A549 (cell line): Measurements from ENCODE around the gene ZNF212. TPM values are rescaled to one million over a fixed set of nuclear protein-coding genes. Genes with fewer than 3 reads are reported as not detected.

Experiments used
- ATAC-seq, 2 experiments: fragments of 200-7000 bp in 1 of 2; fragments of >200 bp in 1 of 2; cut with Nextera tagmentation in 1 of 2; cut with Tn5 transposase in 1 of 2; 3 replicates each; pipeline versions ENCODE4 v1.8.0 to v1.9.1; 2018 to 2020; ENCODE audit warnings: mild to moderate bottlenecking in 1 of 2, moderate library complexity in 1 of 2
- CTCF ChIA-PET: fragments of 300-600 bp; sonication (Branson Sonifier 250); formaldehyde crosslinking; extraction: SDS; loops from one replicate; lab custom pipeline; 2021; ENCODE audit warnings: antibody characterized with exemption, inconsistent platforms; lab: Yijun Ruan, JAX
- POLR2A ChIA-PET: fragments of 350-600 bp; formaldehyde crosslinking; extraction: SDS; loops from one replicate; lab custom pipeline; 2021; ENCODE audit warnings: antibody characterized with exemption, inconsistent platforms; lab: Yijun Ruan, JAX
- DNase-seq, 2 experiments: peaks; one replicate each; pipeline versions ENCODE4 v3.0.0 to v3.0.0-alpha.2; 2011 to 2016; ENCODE audit warnings: low read depth in 1 of 2, low spot score in 1 of 2
- FAIRE-seq: peaks from 2 replicates; lab custom pipeline; 2011; peaks lifted over from hg19 to GRCh38; lab: Jason Lieb, UNC
- H3K27ac ChIP-seq, 2 experiments: fragments of >200 bp; sonication (Bioruptor Twin); formaldehyde crosslinking; 3 replicates each; pipeline ENCODE4 v1.5.1; 2016 to 2017
- H3K4me1 ChIP-seq: fragments of >200 bp; sonication (Bioruptor Twin); formaldehyde crosslinking; 3 replicates; pipeline ENCODE4 v1.6.1; 2016
- H3K4me2 ChIP-seq: fragments of >200 bp; sonication (Bioruptor Twin); formaldehyde crosslinking; 3 replicates; pipeline ENCODE4 v1.6.1; 2016
- H3K4me3 ChIP-seq: fragments of >200 bp; sonication (Bioruptor Twin); formaldehyde crosslinking; 3 replicates; pipeline ENCODE4 v1.5.1; 2016
- H3K9me3 ChIP-seq: fragments of >200 bp; sonication (Bioruptor Twin); formaldehyde crosslinking; 3 replicates; pipeline ENCODE4 v1.6.1; 2016
- CBX2 ChIP-seq: fragments of 200-600 bp; sonication (generic); IDR thresholded peaks from 2 replicates; pipeline ENCODE4 v1.6.1; 2016; ENCODE audit warnings: low read depth, mild to moderate bottlenecking, borderline replicate concordance
- CBX8 ChIP-seq: fragments of 200-600 bp; sonication (generic); IDR thresholded peaks from 2 replicates; pipeline ENCODE4 v1.6.1; 2016
- CEBPB ChIP-seq, 2 experiments: fragments of >200 bp in 1 of 2; sonication (Bioruptor Twin) in 1 of 2; formaldehyde crosslinking in 1 of 2; IDR thresholded peaks; 2 replicates each; pipeline ENCODE4 v1.6.1; 2012 to 2016
- EHF ChIP-seq: fragments of 250-450 bp; sonication (Bioruptor Pico); IDR thresholded peaks from 2 replicates; pipeline ENCODE4 v1.5.0; 2020; ENCODE audit warnings: mild to moderate bottlenecking
- EHMT2 ChIP-seq: fragments of 200-600 bp; sonication (generic); IDR thresholded peaks from 2 replicates; pipeline ENCODE4 v1.6.1; 2016; ENCODE audit warnings: antibody characterized with exemption, low read depth, mild to moderate bottlenecking, moderate library complexity
- ESRRA ChIP-seq: fragments of 150-350 bp; IDR thresholded peaks from 2 replicates; pipeline ENCODE4 v1.6.1; 2014; ENCODE audit warnings: mild to moderate bottlenecking, low read length, borderline replicate concordance
- FOSL2 ChIP-seq, 2 experiments: fragments of 450-650 bp in 1 of 2; fragments of >200 bp in 1 of 2; sonication (Bioruptor Twin) in 1 of 2; formaldehyde crosslinking; IDR thresholded peaks; 2 replicates each; pipeline versions ENCODE4 v1.5.0 to v1.6.1; 2016 to 2020; ENCODE audit warnings: mild to moderate bottlenecking in 1 of 2, moderate library complexity in 1 of 2
- FOXS1 ChIP-seq: fragments of 250-450 bp; sonication (Bioruptor Pico); IDR thresholded peaks from 2 replicates; pipeline ENCODE4 v1.5.0; 2020; ENCODE audit warnings: mild to moderate bottlenecking, moderate library complexity
- HDAC2 ChIP-seq: fragments of 200-600 bp; sonication (generic); IDR thresholded peaks from 2 replicates; pipeline ENCODE4 v1.6.1; 2016
- HEYL ChIP-seq: fragments of 250-450 bp; sonication (Bioruptor Pico); IDR thresholded peaks from 2 replicates; pipeline ENCODE4 v1.8.0; 2021; ENCODE audit warnings: mild to moderate bottlenecking, moderate library complexity
- JUN ChIP-seq, 2 experiments: fragments of >200 bp; sonication (Bioruptor Twin); formaldehyde crosslinking; IDR thresholded peaks; 2 replicates in 1 of 2; 3 replicates in 1 of 2; pipeline ENCODE4 v1.6.1; 2016 to 2017
- MYC ChIP-seq: IDR thresholded peaks from 2 replicates; pipeline ENCODE4 v1.6.1; 2012; ENCODE audit warnings: mild to moderate bottlenecking, inconsistent platforms, low read length, improper control_type of control experiment, borderline replicate concordance
- NPAS2 ChIP-seq: fragments of 250-450 bp; sonication (Bioruptor Pico); IDR thresholded peaks from 2 replicates; pipeline ENCODE4 v1.8.0; 2022; ENCODE audit warnings: mild to moderate bottlenecking, moderate library complexity, borderline replicate concordance
- NR3C1 ChIP-seq: fragments of >200 bp; sonication (Bioruptor Twin); formaldehyde crosslinking; IDR thresholded peaks from 3 replicates; pipeline ENCODE4 v1.6.1; 2017
- RAD21 ChIP-seq, 2 experiments: fragments of >200 bp in 1 of 2; sonication (Bioruptor Twin) in 1 of 2; formaldehyde crosslinking in 1 of 2; IDR thresholded peaks in 1 of 2; conservative IDR thresholded peaks in 1 of 2; 2 replicates in 1 of 2; 3 replicates in 1 of 2; pipeline ENCODE4 v1.6.1; 2012 to 2018; ENCODE audit warnings: inconsistent platforms in 1 of 2
- RFX5 ChIP-seq: fragments of 450-650 bp; IDR thresholded peaks from 2 replicates; pipeline ENCODE4 v1.7.1; 2014; ENCODE audit warnings: antibody characterized with exemption, mild to moderate bottlenecking, moderate library complexity
- RNF2 ChIP-seq: fragments of 200-600 bp; sonication (generic); IDR thresholded peaks from 2 replicates; pipeline ENCODE4 v1.6.1; 2016; ENCODE audit warnings: low read depth, mild to moderate bottlenecking, antibody characterized with exemption, moderate library complexity, borderline replicate concordance
- SMC3 ChIP-seq: fragments of >200 bp; sonication (Bioruptor Twin); formaldehyde crosslinking; IDR thresholded peaks from 3 replicates; pipeline ENCODE4 v1.6.1; 2018; ENCODE audit warnings: inconsistent platforms
- ZSCAN20 ChIP-seq: fragments of 250-450 bp; sonication (Bioruptor Pico); IDR thresholded peaks from 2 replicates; pipeline ENCODE4 v1.8.0; 2022; ENCODE audit warnings: mild to moderate bottlenecking, moderate library complexity
- WGBS: methylation state at CpG from one replicate; pipeline ENCODE4 v1.1.6; 2017; ENCODE audit errors: missing lambda C conversion rate; 5-methylcytosine and 5-hydroxymethylcytosine counted together
- polyA plus RNA-seq, 4 experiments: library from polyadenylated mRNA; depleted of rRNA in 3 of 4; stranded (reverse); fragments of >200 nt; fragmentation: RNase III in 1 of 4; extraction: RNeasy Plus Mini Kit Qiagen cat#74134 plus additional on column Dnase treatment in 1 of 4; gene quantifications; 2 replicates in 3 of 4; 3 replicates in 1 of 4; pipeline ENCODE4 v1.2.3, GENCODE V29; 2011 to 2017
- TF ChIP-seq, protein P1 (sequence below): IDR thresholded peaks from 2 replicates; pipeline ENCODE4 v1.6.1; 2012; ENCODE audit warnings: low read depth, borderline replicate concordance
- TF ChIP-seq, protein P2 (sequence below): fragments of 150-350 bp; IDR thresholded peaks from 2 replicates; pipeline ENCODE4 v1.6.1; 2014; ENCODE audit warnings: low read depth, mild to moderate bottlenecking, low read length
- TF ChIP-seq, protein P3 (sequence below): fragments of >200 bp; sonication (Bioruptor Twin); formaldehyde crosslinking; IDR thresholded peaks from 3 replicates; pipeline ENCODE4 v1.6.1; 2016
- TF ChIP-seq, protein P4 (sequence below): IDR thresholded peaks from 2 replicates; pipeline ENCODE4 v1.6.1; 2012

Gene ZNF212
- polyA plus RNA-seq, 2 of the 4 experiments (the other 2 are of a cell fraction): 5.5 to 7.9 TPM

DNA sequence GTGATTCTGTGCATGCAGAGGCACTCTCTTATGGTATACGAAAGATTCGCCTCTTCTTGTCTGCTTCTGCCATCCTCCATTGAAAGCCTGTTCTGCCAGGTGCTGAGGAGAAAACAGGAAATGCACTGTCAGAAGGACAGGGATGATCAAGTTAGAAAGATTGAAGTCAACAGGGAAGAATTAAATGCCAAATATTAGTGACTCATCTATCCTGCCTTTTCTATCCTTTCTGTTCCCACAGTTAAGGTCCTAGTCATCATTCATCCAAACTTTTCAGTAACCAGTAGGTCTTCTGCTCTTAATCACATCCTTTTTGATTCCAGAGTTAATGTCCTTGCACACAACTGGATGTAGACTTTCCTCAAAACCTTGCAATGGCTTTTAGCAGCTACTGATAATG lies 17.7 kb downstream of the ZNF212 start:
- H3K4me1 ChIP-seq: no peaks in the 10 kb centered on the region
- TF ChIP-seq FOSL2 (IDR thresholded peaks at IDR 0.05) (no peak), FOSL2 (CRISPR knock-in tag; IDR thresholded peaks at IDR 0.05) (peak; percentile 26; the same call in 1 of the 2 replicates)
- TF ChIP-seq, protein P1, sequence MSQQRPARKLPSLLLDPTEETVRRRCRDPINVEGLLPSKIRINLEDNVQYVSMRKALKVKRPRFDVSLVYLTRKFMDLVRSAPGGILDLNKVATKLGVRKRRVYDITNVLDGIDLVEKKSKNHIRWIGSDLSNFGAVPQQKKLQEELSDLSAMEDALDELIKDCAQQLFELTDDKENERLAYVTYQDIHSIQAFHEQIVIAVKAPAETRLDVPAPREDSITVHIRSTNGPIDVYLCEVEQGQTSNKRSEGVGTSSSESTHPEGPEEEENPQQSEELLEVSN: no peak
- H3K4me2 ChIP-seq: no peak overlapping the region
- no peaks in the 10 kb centered on the region for H3K9me3 ChIP-seq
- ChIA-PET POLR2A (no interaction called here), CTCF (interaction anchor here (0.8 to 2.3 kb wide), 3 partner anchors 51 to 153 kb away, joined by 3 to 8 read pairs (median 3); partner anchors contain the start of gene ZNF398)
- no peak for FAIRE-seq
- WGBS: 92% methylated on average over 2 of the region's 2 CpGs
- DNase-seq: no peak
- ATAC-seq: no peak
- H3K27ac ChIP-seq: no peak overlapping the region
- no peak overlapping the region for H3K4me3 ChIP-seq

DNA sequence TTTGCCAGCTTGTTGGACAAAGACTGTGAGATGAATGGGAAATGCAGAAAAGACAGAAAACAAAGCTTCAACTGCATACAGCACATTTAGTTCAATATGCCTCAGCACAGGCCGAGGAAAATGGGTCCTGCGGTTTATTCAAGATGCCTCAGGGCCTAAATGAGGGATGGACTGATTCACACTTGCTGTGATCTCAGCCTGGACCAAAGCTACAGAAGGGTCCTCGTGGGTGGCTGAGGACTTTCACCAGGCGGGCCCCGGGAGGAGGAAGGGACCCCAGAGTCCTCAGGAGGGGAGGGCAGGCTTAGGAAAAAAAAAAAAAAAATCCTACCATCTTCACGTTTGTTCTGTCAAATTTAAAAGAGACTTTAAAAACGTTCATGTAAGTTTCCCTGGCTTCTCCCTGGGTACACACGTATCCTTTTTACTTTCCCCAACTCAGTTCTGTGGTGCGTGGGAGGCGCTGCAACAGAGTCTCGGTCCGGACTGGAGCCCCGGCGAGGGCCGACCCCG lies 21.9 kb downstream of the ZNF212 start:
- ChIA-PET CTCF (interaction anchor here (0.6 to 5.3 kb wide), 38 partner anchors 10 to 364 kb away, joined by 3 to 78 read pairs (median 4); partner anchors contain the start of genes ZNF282 and ZNF398), POLR2A (interaction anchor here (0.7 to 1.7 kb wide), 16 partner anchors 12 to 577 kb away, joined by 3 to 13 read pairs (median 4); partner anchors contain the start of genes ZNF212, ZNF282, ZNF398 and ZNF425)
- H3K4me2 ChIP-seq: peak overlapping the region; percentile 96
- H3K9me3 ChIP-seq: no peaks in the 10 kb centered on the region
- TF ChIP-seq, protein P2, sequence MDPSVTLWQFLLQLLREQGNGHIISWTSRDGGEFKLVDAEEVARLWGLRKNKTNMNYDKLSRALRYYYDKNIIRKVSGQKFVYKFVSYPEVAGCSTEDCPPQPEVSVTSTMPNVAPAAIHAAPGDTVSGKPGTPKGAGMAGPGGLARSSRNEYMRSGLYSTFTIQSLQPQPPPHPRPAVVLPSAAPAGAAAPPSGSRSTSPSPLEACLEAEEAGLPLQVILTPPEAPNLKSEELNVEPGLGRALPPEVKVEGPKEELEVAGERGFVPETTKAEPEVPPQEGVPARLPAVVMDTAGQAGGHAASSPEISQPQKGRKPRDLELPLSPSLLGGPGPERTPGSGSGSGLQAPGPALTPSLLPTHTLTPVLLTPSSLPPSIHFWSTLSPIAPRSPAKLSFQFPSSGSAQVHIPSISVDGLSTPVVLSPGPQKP: no peak
- TF ChIP-seq, protein P1: no peak
- TF ChIP-seq HEYL (CRISPR knock-in tag): no peak
- no peak for TF ChIP-seq EHMT2
- TF ChIP-seq CBX8: no peak
- no peak for TF ChIP-seq RNF2
- 24% methylated on average over 16 of the region's 16 CpGs for WGBS
- peak overlapping the region; percentile 57 for H3K4me3 ChIP-seq
- peak; percentile 15 to 19; a peak in 4 of 6 replicates for ATAC-seq
- peak overlapping the region; percentile 88 to 95 for H3K27ac ChIP-seq
- peaks cover 15% of the 10 kb centered on the region; the same call in 2 of the 3 replicates for H3K4me1 ChIP-seq
- no peak for FAIRE-seq
- DNase-seq: peak in 1 of 2 experiments; percentile 22

DNA sequence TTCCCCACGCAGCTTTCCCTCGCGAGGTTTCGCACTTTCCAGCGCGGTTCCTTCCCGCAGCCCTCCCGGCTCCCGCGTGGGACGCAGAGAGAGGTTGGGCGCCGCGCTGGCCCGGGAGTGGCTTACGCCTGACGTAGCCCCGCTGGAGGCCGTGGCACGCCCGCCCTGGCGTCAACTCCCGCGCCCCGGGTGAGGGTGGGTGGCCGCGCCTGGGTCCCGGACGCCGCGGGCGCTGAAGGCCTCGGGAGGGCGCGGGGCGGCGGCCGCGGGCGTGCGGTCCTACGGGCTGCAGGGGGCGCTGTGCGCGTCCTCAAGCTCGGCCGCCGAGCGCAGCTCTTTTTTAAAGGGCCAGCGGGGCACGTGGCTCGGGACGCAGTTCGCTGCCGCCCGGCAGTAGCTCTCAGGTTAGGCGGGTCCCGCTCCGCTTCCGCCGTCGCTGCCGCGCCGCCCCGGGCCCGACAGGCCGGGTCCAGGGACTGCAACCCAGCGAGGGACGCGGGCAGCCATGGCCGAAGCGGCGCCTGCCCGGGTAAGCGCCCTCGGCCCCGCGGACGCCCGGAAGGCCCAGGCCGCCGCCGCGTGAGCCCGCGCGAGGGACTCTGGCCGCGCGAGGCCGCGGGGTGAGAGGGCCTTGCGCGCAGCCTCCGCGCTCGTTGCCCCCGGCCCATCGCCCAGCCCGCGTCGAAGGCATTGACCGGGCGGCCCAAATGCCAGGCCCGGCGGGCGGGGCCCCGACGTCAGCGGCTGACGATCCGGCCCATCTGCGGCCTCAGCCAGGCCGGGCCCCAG lies 22.6 kb downstream of the ZNF212 start, which contains the start of gene ZNF783:
Gene ZNF783 (plus strand): TSS at position 368 of the 789 bp plus-strand sequence. CDS start 138 bp downstream, at position 506.
- peak within 1 kb of the TSS; percentile 57 for H3K4me3 ChIP-seq
- peaks cover 15% of the 10 kb centered on the region; the same call in 2 of the 3 replicates for H3K4me1 ChIP-seq
- peak within 1 kb of the TSS; percentile 96 for H3K4me2 ChIP-seq
- DNase-seq (peak; percentile 86 to 94), ATAC-seq (peak; percentile 90 to 94), FAIRE-seq (no peak)
- WGBS: 13% methylated on average over 7 of the region's 115 CpGs
- ChIA-PET CTCF (interaction anchor here (0.7 to 5.3 kb wide), 38 partner anchors 9 to 364 kb away, joined by 3 to 78 read pairs (median 4); partner anchors contain the start of genes ZNF282 and ZNF398), POLR2A (interaction anchor here (0.5 to 1.7 kb wide), 17 partner anchors 11 to 576 kb away, joined by 3 to 13 read pairs (median 4); partner anchors contain the start of genes ZNF212, ZNF282, ZNF398 and ZNF425)
- no peaks in the 10 kb centered on the region for H3K9me3 ChIP-seq
- H3K27ac ChIP-seq: peak within 1 kb of the TSS; percentile 88 to 95
- TF ChIP-seq SMC3 (peak; percentile 55), ESRRA (0 out of 2 replicates have a peak, but pooled peaks have one; percentile 6), RAD21 (conservative IDR thresholded peaks at IDR 0.05 in 1 of 2, IDR thresholded peaks at IDR 0.05 in 1 of 2) (peak; percentile 36 to 50; a peak in 4 of 5 replicates), NR3C1 (no peak), FOXS1 (CRISPR knock-in tag) (peak; percentile 48; the same call in 1 of the 2 replicates), EHF (peak; percentile 79; the same call in 1 of the 2 replicates), CBX2 (no peak), NPAS2 (CRISPR knock-in tag) (peak; percentile 45), MYC (peak; percentile 80; the same call in 1 of the 2 replicates), CEBPB (IDR thresholded peaks at IDR 0.05) (no peak), ZSCAN20 (CRISPR knock-in tag) (no peak), HEYL (CRISPR knock-in tag) (no peak), HDAC2 (peak; percentile 65; the same call in 1 of the 2 replicates), RFX5 (0 out of 2 replicates have a peak, but pooled peaks have one; percentile 8), JUN (IDR thresholded peaks at IDR 0.05) (peak; percentile 46 to 91; a peak in 4 of 5 replicates)
- TF ChIP-seq, protein P3, sequence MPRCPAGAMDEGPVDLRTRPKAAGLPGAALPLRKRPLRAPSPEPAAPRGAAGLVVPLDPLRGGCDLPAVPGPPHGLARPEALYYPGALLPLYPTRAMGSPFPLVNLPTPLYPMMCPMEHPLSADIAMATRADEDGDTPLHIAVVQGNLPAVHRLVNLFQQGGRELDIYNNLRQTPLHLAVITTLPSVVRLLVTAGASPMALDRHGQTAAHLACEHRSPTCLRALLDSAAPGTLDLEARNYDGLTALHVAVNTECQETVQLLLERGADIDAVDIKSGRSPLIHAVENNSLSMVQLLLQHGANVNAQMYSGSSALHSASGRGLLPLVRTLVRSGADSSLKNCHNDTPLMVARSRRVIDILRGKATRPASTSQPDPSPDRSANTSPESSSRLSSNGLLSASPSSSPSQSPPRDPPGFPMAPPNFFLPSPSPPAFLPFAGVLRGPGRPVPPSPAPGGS: no peak; the same call in 2 of the 3 replicates
- TF ChIP-seq, protein P4, sequence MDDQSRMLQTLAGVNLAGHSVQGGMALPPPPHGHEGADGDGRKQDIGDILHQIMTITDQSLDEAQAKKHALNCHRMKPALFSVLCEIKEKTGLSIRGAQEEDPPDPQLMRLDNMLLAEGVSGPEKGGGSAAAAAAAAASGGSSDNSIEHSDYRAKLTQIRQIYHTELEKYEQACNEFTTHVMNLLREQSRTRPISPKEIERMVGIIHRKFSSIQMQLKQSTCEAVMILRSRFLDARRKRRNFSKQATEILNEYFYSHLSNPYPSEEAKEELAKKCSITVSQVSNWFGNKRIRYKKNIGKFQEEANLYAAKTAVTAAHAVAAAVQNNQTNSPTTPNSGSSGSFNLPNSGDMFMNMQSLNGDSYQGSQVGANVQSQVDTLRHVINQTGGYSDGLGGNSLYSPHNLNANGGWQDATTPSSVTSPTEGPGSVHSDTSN: no peak
- TF ChIP-seq, protein P1: peak; percentile 91
